Endothelial cell of umbilical vein (primary cell): ENCODE data around the gene NR3C2.

Source experiments
- EZH2 ChIP-seq: IDR thresholded peaks from 2 replicates; pipeline ENCODE4 v1.6.1; 2012; ENCODE audit warnings: borderline replicate concordance, low read depth, mild to moderate bottlenecking, moderate library complexity, low read length, inconsistent platforms; ENCODE audit not compliant: severe bottlenecking
- FOS ChIP-seq: IDR thresholded peaks from 2 replicates; pipeline ENCODE4 v1.6.1; 2011; ENCODE audit warnings: mild to moderate bottlenecking, low read length, moderate library complexity, borderline replicate concordance; ENCODE audit not compliant: insufficient read depth
- POLR2A ChIP-seq: IDR thresholded peaks from 2 replicates; pipeline ENCODE4 v1.6.1; 2012; ENCODE audit warnings: low read depth, mild to moderate bottlenecking, control low read depth, low read length
- TF ChIP-seq, protein P1 (sequence below), 2 donors: IDR thresholded peaks; 1 replicate in 1 of 2; 2 replicates in 1 of 2; pipeline ENCODE4 v1.5.1; 2011; ENCODE audit warnings: low read length in 2 of 2, mild to moderate bottlenecking in 2 of 2, moderate library complexity in 2 of 2, control low read depth in 1 of 2, inconsistent platforms in 1 of 2, low read depth in 1 of 2; ENCODE audit not compliant: insufficient read depth in 1 of 2; ENCODE audit errors: extremely low read depth in 1 of 2

DNA sequence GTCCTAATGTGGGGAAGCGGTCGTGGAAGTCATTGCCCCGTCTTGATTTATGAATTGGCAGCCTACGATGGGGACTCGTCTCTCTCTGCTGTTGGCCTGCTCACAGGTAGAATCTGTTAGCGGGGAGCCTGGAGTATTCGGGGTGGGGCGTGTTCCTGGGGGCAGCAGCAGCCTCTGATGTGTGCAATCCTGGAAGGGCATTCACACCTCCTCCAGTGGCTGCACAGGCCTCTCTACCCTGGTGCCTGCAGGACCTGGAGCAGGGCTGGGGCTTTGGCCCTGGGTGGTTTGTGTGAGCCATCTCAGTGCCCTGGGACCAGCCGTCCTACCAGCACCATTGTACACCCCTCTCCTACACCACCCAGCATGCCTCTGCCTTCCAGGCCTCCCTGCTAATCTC is 369.4 kb downstream of the NR3C2 start:
- TF ChIP-seq, protein P1, sequence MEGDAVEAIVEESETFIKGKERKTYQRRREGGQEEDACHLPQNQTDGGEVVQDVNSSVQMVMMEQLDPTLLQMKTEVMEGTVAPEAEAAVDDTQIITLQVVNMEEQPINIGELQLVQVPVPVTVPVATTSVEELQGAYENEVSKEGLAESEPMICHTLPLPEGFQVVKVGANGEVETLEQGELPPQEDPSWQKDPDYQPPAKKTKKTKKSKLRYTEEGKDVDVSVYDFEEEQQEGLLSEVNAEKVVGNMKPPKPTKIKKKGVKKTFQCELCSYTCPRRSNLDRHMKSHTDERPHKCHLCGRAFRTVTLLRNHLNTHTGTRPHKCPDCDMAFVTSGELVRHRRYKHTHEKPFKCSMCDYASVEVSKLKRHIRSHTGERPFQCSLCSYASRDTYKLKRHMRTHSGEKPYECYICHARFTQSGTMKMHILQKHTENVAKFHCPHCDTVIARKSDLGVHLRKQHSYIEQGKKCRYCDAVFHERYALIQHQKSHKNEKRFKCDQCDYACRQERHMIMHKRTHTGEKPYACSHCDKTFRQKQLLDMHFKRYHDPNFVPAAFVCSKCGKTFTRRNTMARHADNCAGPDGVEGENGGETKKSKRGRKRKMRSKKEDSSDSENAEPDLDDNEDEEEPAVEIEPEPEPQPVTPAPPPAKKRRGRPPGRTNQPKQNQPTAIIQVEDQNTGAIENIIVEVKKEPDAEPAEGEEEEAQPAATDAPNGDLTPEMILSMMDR (IDR thresholded peaks at IDR 0.05; ENCODE audit: extremely low read depth in 1 of 2, insufficient read depth in 1 of 2, low read depth in 1 of 2, low read length in 2 of 2): no peak
- TF ChIP-seq POLR2A (no peak), FOS (no peak), EZH2 (no peak)
